Naive thymus-derived CD4-positive, alpha-beta T cell (primary cell): ENCODE results near the gene PACRG. TPM values are rescaled to one million over a fixed set of nuclear protein-coding genes. Genes with fewer than 3 reads are reported as not detected.

Experiments
- ATAC-seq: fragments of 150-1000 bp; cut with Tn5 transposase; 2 replicates; pipeline ENCODE4 v1.10.0; 2021; ENCODE audit warnings: mild to moderate bottlenecking, moderate library complexity
- CTCF ChIA-PET: fragments of 350-600 bp; sonication (Branson Sonifier 250); formaldehyde crosslinking; loops from one replicate; lab custom pipeline; 2021; ENCODE audit warnings: antibody characterized with exemption; lab: Charles Lee
- POLR2A ChIA-PET: fragments of 350-600 bp; sonication (Branson Sonifier 250); formaldehyde crosslinking; loops from one replicate; lab custom pipeline; 2021; ENCODE audit warnings: antibody characterized with exemption, inconsistent platforms; lab: Charles Lee
- DNase-seq, 9 donors: peaks; one replicate each; pipeline versions ENCODE4 v3.0.0 to v3.0.0-alpha.2; 2020 to 2022; ENCODE audit warnings: mixed read lengths in 1 of 9
- H3K27ac ChIP-seq: one replicate; pipeline ENCODE4 v1.7.0; 2013; ENCODE audit warnings: mild to moderate bottlenecking, low read depth, low read length, moderate library complexity
- H3K27me3 ChIP-seq, 2 donors: one replicate each; pipeline ENCODE4 v1.7.0; 2013; ENCODE audit warnings: low read length in 2 of 2, mild to moderate bottlenecking in 2 of 2, moderate library complexity in 2 of 2; ENCODE audit not compliant: control insufficient read depth in 2 of 2, insufficient read depth in 2 of 2
- H3K36me3 ChIP-seq, 3 experiments: 1 replicate in 2 of 3; 2 replicates in 1 of 3; pipeline ENCODE4 v1.7.0; 2013; ENCODE audit warnings: low read length in 3 of 3, mild to moderate bottlenecking in 3 of 3, moderate library complexity in 1 of 3; ENCODE audit not compliant: insufficient read depth in 3 of 3, control insufficient read depth in 2 of 3
- H3K4me1 ChIP-seq, 2 donors: one replicate each; pipeline ENCODE4 v1.7.0; 2013; ENCODE audit warnings: low read length in 2 of 2, mild to moderate bottlenecking in 2 of 2, moderate library complexity in 1 of 2; ENCODE audit not compliant: control insufficient read depth in 2 of 2, insufficient read depth in 2 of 2
- H3K4me3 ChIP-seq: 2 replicates; pipeline ENCODE4 v1.7.0; 2013; ENCODE audit warnings: mild to moderate bottlenecking, low read length
- H3K9me3 ChIP-seq, 3 experiments: 1 replicate in 2 of 3; 2 replicates in 1 of 3; pipeline ENCODE4 v1.7.0; 2013; ENCODE audit warnings: low read length in 3 of 3; ENCODE audit not compliant: control insufficient read depth in 2 of 3
- H3K27ac Mint-ChIP-seq, 9 donors: one replicate each; pipeline ENCODE4 v1.8.0; 2020 to 2022; ENCODE audit warnings: mixed read lengths in 9 of 9, mild to moderate bottlenecking in 8 of 9, moderate library complexity in 5 of 9, inconsistent platforms in 2 of 9
- H3K27me3 Mint-ChIP-seq, 5 donors: one replicate each; pipeline ENCODE4 v1.8.0; 2021 to 2022; ENCODE audit warnings: mixed read lengths in 5 of 5, mild to moderate bottlenecking in 1 of 5
- H3K36me3 Mint-ChIP-seq, 5 donors: one replicate each; pipeline ENCODE4 v1.8.0; 2020 to 2022; ENCODE audit warnings: mixed read lengths in 5 of 5, mild to moderate bottlenecking in 3 of 5, inconsistent platforms in 1 of 5
- H3K4me1 Mint-ChIP-seq, 7 donors: one replicate each; pipeline ENCODE4 v1.8.0; 2020 to 2022; ENCODE audit warnings: mixed read lengths in 7 of 7, mild to moderate bottlenecking in 3 of 7, inconsistent platforms in 1 of 7
- H3K4me3 Mint-ChIP-seq, 10 donors: one replicate each; pipeline ENCODE4 v1.8.0; 2020 to 2022; ENCODE audit warnings: mild to moderate bottlenecking in 10 of 10, mixed read lengths in 10 of 10, moderate library complexity in 6 of 10, inconsistent platforms in 2 of 10
- H3K9me3 Mint-ChIP-seq, 11 donors: one replicate each; pipeline ENCODE4 v1.8.0; 2020 to 2022; ENCODE audit warnings: mixed read lengths in 11 of 11, mild to moderate bottlenecking in 4 of 11, inconsistent platforms in 1 of 11, moderate library complexity in 1 of 11
- intact Hi-C, 2 donors: fragments of 100-400 bp; cut with micrococcal nuclease; formaldehyde crosslinking; loops; one replicate each; pipeline ENCODE4 v1.15.1; 2023
- polyA plus RNA-seq, 2 donors: library from polyadenylated mRNA; unstranded; fragments of 300-500 nt; fragmentation: Illumina TruSeq; gene quantifications; one replicate each; pipeline ENCODE4 v1.2.3, GENCODE V29; 2021
- total RNA-seq, 6 experiments: library from RNA in 5 of 6; stranded (reverse) in 5 of 6; gene quantifications; 1 replicate in 5 of 6; 2 replicates in 1 of 6; pipeline ENCODE4 v1.2.3 and lab custom pipeline; 2021 to 2026

PACRG gene
- total and polyA plus RNA-seq, 7 experiments from 2014 or later = 0.89 to 2.2 (median 1.5) TPM; not detected in 1

- Histone ChIP-seq H3K9me3 (no peaks in the 10 kb centered on the region), H3K4me3 (no peak overlapping the region), H3K27ac (no peak overlapping the region), H3K4me1 (no peaks in the 10 kb centered on the region), H3K27me3 (no peaks in the 10 kb centered on the region), H3K36me3 (no peaks in the 10 kb centered on the region)
- H3K4me1 Mint-ChIP-seq = no peaks in the 10 kb centered on the region
- no peaks in the 10 kb centered on the region for H3K36me3 Mint-ChIP-seq
- POLR2A ChIA-PET = no interaction called here
- no peak overlapping the region for H3K4me3 Mint-ChIP-seq
- H3K27ac Mint-ChIP-seq = no peak overlapping the region
- CTCF ChIA-PET = no interaction called here
- intact Hi-C loops = no loop called here
- DNase-seq (no peak), ATAC-seq (no peak)
- peaks cover 0 to 4% (median 0%) of the 10 kb centered on the region in 11 donors for H3K9me3 Mint-ChIP-seq
- peaks cover 0 to 6% (median 0%) of the 10 kb centered on the region in 5 donors for H3K27me3 Mint-ChIP-seq
Observed at GRCh38 chr6:163291622-163292021, 563.8 kb downstream of the PACRG start.

GRCh38 chr6:163293286-163293685 is 565.5 kb downstream of the PACRG start:
- H3K36me3 ChIP-seq = no peaks in the 10 kb centered on the region
- POLR2A ChIA-PET = interaction anchor here (0.7 kb wide), 1 partner anchor 47 kb away, joined by 3 read pairs; no protein-coding TSS in a partner anchor
- H3K36me3 Mint-ChIP-seq = no peaks in the 10 kb centered on the region

GRCh38 chr6:163294734-163295133 is 567.0 kb downstream of the PACRG start:
- no peaks in the 10 kb centered on the region for H3K36me3 ChIP-seq
- no peaks in the 10 kb centered on the region for H3K9me3 ChIP-seq
- no peak overlapping the region for H3K27ac ChIP-seq
- no peaks in the 10 kb centered on the region for H3K27me3 ChIP-seq
- H3K4me1 Mint-ChIP-seq = no peaks in the 10 kb centered on the region
- H3K9me3 Mint-ChIP-seq = peaks cover 0 to 4% (median 0%) of the 10 kb centered on the region in 11 donors
- H3K36me3 Mint-ChIP-seq = no peaks in the 10 kb centered on the region
- H3K4me1 ChIP-seq = no peaks in the 10 kb centered on the region
- H3K27me3 Mint-ChIP-seq = peaks cover 0 to 11% (median 6%) of the 10 kb centered on the region in 5 donors
- H3K27ac Mint-ChIP-seq = no peak overlapping the region
- H3K4me3 Mint-ChIP-seq = no peak overlapping the region
- no peak for ATAC-seq
- no peak overlapping the region for H3K4me3 ChIP-seq
- ChIA-PET POLR2A (no interaction called here), CTCF (interaction anchor here (0.6 kb wide), 1 partner anchor 898 kb away, joined by 4 read pairs; no protein-coding TSS in a partner anchor)
- intact Hi-C loops = no loop called here
- DNase-seq = no peak

More at GRCh38 chr6:163293286-163293685, 565.5 kb downstream of the PACRG start:
- peaks cover 0 to 4% (median 0%) of the 10 kb centered on the region in 11 donors for H3K9me3 Mint-ChIP-seq
- peaks cover 0 to 10% (median 0%) of the 10 kb centered on the region in 5 donors for H3K27me3 Mint-ChIP-seq
- H3K4me1 Mint-ChIP-seq = no peaks in the 10 kb centered on the region
- no peaks in the 10 kb centered on the region for H3K9me3 ChIP-seq
- no peak for ATAC-seq
- DNase-seq = no peak
- no peak overlapping the region for H3K27ac Mint-ChIP-seq
- no peaks in the 10 kb centered on the region for H3K4me1 ChIP-seq
- CTCF ChIA-PET = interaction anchor here (1.2 kb wide), 1 partner anchor 11 kb away, joined by 4 read pairs; no protein-coding TSS in a partner anchor
- H3K27me3 ChIP-seq = no peaks in the 10 kb centered on the region
- no peak overlapping the region for H3K27ac ChIP-seq
- H3K4me3 ChIP-seq = no peak overlapping the region
- intact Hi-C loops = no loop called here
- H3K4me3 Mint-ChIP-seq = no peak overlapping the region

GRCh38 chr6:163296835-163297519 is 569.2 kb downstream of the PACRG start:
- no peaks in the 10 kb centered on the region for H3K36me3 ChIP-seq
- no peaks in the 10 kb centered on the region for H3K4me1 ChIP-seq
- DNase-seq (no peak), ATAC-seq (no peak)
- no peaks in the 10 kb centered on the region for H3K9me3 ChIP-seq
- H3K27me3 Mint-ChIP-seq = peaks cover 0 to 6% (median 4%) of the 10 kb centered on the region in 5 donors
- H3K4me1 Mint-ChIP-seq = no peaks in the 10 kb centered on the region
- no peaks in the 10 kb centered on the region for H3K36me3 Mint-ChIP-seq
- no peak overlapping the region for H3K27ac ChIP-seq
- no peak overlapping the region for H3K4me3 ChIP-seq
- no peaks in the 10 kb centered on the region for H3K27me3 ChIP-seq
- no peaks in the 10 kb centered on the region for H3K9me3 Mint-ChIP-seq
- POLR2A ChIA-PET = no interaction called here
- intact Hi-C loops = no loop called here
- CTCF ChIA-PET = no interaction called here
- no peak overlapping the region for H3K4me3 Mint-ChIP-seq
- no peak overlapping the region for H3K27ac Mint-ChIP-seq

GRCh38 chr6:163298079-163298830 is 570.5 kb downstream of the PACRG start:
- no peak overlapping the region for H3K27ac Mint-ChIP-seq
- H3K9me3 Mint-ChIP-seq = no peaks in the 10 kb centered on the region
- CTCF ChIA-PET = no interaction called here
- POLR2A ChIA-PET = interaction anchor here (0.6 kb wide), 1 partner anchor 1169 kb away, joined by 4 read pairs; no protein-coding TSS in a partner anchor
- intact Hi-C loops = no loop called here
- no peak overlapping the region for H3K4me3 ChIP-seq
- no peaks in the 10 kb centered on the region for H3K9me3 ChIP-seq
- H3K4me1 Mint-ChIP-seq = no peaks in the 10 kb centered on the region
- no peak overlapping the region for H3K4me3 Mint-ChIP-seq
- H3K36me3 Mint-ChIP-seq = no peaks in the 10 kb centered on the region
- peaks cover 0 to 8% (median 3%) of the 10 kb centered on the region in 5 donors for H3K27me3 Mint-ChIP-seq
- H3K27me3 ChIP-seq = no peaks in the 10 kb centered on the region
- ATAC-seq (no peak), DNase-seq (no peak)
- no peak overlapping the region for H3K27ac ChIP-seq
- no peaks in the 10 kb centered on the region for H3K4me1 ChIP-seq
- H3K36me3 ChIP-seq = no peaks in the 10 kb centered on the region

GRCh38 chr6:163300838-163301237 is 573.1 kb downstream of the PACRG start:
- Histone ChIP-seq H3K4me1 (no peaks in the 10 kb centered on the region), H3K36me3 (no peaks in the 10 kb centered on the region), H3K4me3 (no peak overlapping the region), H3K27me3 (no peaks in the 10 kb centered on the region), H3K9me3 (no peaks in the 10 kb centered on the region), H3K27ac (no peak overlapping the region)
- H3K4me1 Mint-ChIP-seq = no peaks in the 10 kb centered on the region
- ChIA-PET POLR2A (no interaction called here), CTCF (no interaction called here)
- H3K27ac Mint-ChIP-seq = no peak overlapping the region
- no peak for ATAC-seq
- intact Hi-C loops = no loop called here
- H3K4me3 Mint-ChIP-seq = no peak overlapping the region
- H3K27me3 Mint-ChIP-seq = peaks cover 0 to 12% (median 3%) of the 10 kb centered on the region in 5 donors
- H3K36me3 Mint-ChIP-seq = no peaks in the 10 kb centered on the region
- no peaks in the 10 kb centered on the region for H3K9me3 Mint-ChIP-seq
- no peak for DNase-seq
